OCI-LY3 (cell line): Measurements from ENCODE around the gene CHI3L2.

Experiments used
- H2AFZ ChIP-seq: fragments of 200-600, 300-600 bp; shearing (Covaris generic); 2 replicates; pipeline ENCODE4 v1.6.0; 2014; ENCODE audit warnings: antibody characterized with exemption, low read depth, low read length
- H3K27ac ChIP-seq: fragments of 200-600, 300-600 bp; sonication (generic); 2 replicates; pipeline ENCODE4 v1.5.1; 2014; ENCODE audit warnings: mild to moderate bottlenecking, low read length, moderate library complexity, mixed read lengths
- H3K27me3 ChIP-seq: fragments of 200-600, 300-600 bp; sonication (generic); 2 replicates; pipeline ENCODE4 v1.6.1; 2014; ENCODE audit warnings: low read depth, low read length, mixed read lengths
- H3K36me3 ChIP-seq: fragments of 200-600, 300-600 bp; sonication (generic); replicated peaks from 2 replicates; pipeline ENCODE3; 2014; ENCODE audit warnings: low read depth, low read length, mixed read lengths
- H3K4me1 ChIP-seq: fragments of 300-600, 200-600 bp; sonication (generic); 2 replicates; pipeline ENCODE4 v1.6.1; 2014; ENCODE audit warnings: low read length, mixed read lengths
- H3K4me2 ChIP-seq: fragments of 200-600, 300-600 bp; sonication (generic); 2 replicates; pipeline ENCODE4 v1.6.1; 2014; ENCODE audit warnings: low read length, mixed read lengths
- H3K4me3 ChIP-seq: fragments of 300-600, 200-600 bp; sonication (generic); 2 replicates; pipeline ENCODE4 v1.5.1; 2014; ENCODE audit warnings: antibody characterized with exemption, mild to moderate bottlenecking, low read length, moderate library complexity
- H3K79me2 ChIP-seq: fragments of 300-600, 200-600 bp; shearing (Covaris generic); 2 replicates; pipeline ENCODE4 v1.6.1; 2014; ENCODE audit warnings: mild to moderate bottlenecking, low read length, mixed read lengths
- H3K9ac ChIP-seq: fragments of 300-600, 200-600 bp; shearing (Covaris generic); 2 replicates; pipeline ENCODE4 v1.6.0; 2014; ENCODE audit warnings: mild to moderate bottlenecking, low read length, moderate library complexity
- H3K9me3 ChIP-seq: fragments of 200-600, 300-600 bp; shearing (Covaris generic); 2 replicates; pipeline ENCODE4 v1.6.1; 2014; ENCODE audit warnings: low read length, mixed read lengths; ENCODE audit not compliant: insufficient read depth
- H4K20me1 ChIP-seq: fragments of 200-600, 300-600 bp; sonication (generic); 2 replicates; pipeline ENCODE4 v1.6.1; 2016; ENCODE audit warnings: low read length, mixed read lengths; ENCODE audit not compliant: insufficient read depth
- EZH2phosphoT487 ChIP-seq: fragments of 200-600 bp; shearing (Covaris generic); IDR thresholded peaks from 2 replicates; pipeline ENCODE4 v1.6.1; 2018; ENCODE audit warnings: antibody characterized with exemption, mixed run types, low read depth
- TF ChIP-seq, protein P1 (sequence below): fragments of 200-600, 300-600 bp; sonication (generic); IDR thresholded peaks from 2 replicates; pipeline ENCODE4 v1.5.1; 2014; ENCODE audit warnings: antibody characterized with exemption, low read length, low read depth

CHI3L2 gene

DNA sequence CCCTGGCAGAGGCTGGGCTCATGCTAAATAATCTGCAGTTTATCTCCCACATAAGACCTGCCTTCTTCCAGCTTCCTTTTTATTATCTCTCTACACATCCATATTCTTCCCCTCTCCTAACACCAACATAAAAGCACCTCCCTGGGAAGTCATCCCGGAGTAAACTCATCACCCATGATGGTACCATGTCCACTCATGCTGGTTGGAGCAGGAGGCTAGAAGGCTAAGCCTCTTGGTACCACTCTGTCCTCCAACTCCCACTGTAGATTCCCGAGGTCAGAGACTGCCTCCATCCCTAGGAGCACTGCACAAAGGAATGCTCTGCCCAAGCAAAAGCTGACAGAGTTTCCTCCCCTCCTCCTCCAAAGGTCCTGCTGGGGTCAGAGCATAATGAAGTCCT, 31.3 kb upstream of the CHI3L2 start:
- no peak overlapping the region for H2AFZ ChIP-seq
- no peak overlapping the region for H3K9ac ChIP-seq
- H3K79me2 ChIP-seq: no peaks in the 10 kb centered on the region
- TF ChIP-seq, protein P1, sequence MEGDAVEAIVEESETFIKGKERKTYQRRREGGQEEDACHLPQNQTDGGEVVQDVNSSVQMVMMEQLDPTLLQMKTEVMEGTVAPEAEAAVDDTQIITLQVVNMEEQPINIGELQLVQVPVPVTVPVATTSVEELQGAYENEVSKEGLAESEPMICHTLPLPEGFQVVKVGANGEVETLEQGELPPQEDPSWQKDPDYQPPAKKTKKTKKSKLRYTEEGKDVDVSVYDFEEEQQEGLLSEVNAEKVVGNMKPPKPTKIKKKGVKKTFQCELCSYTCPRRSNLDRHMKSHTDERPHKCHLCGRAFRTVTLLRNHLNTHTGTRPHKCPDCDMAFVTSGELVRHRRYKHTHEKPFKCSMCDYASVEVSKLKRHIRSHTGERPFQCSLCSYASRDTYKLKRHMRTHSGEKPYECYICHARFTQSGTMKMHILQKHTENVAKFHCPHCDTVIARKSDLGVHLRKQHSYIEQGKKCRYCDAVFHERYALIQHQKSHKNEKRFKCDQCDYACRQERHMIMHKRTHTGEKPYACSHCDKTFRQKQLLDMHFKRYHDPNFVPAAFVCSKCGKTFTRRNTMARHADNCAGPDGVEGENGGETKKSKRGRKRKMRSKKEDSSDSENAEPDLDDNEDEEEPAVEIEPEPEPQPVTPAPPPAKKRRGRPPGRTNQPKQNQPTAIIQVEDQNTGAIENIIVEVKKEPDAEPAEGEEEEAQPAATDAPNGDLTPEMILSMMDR: no peak
- TF ChIP-seq EZH2phosphoT487: no peak
- no peaks in the 10 kb centered on the region for H3K27me3 ChIP-seq
- H3K4me2 ChIP-seq: no peak overlapping the region
- peaks cover 19% of the 10 kb centered on the region for H3K4me1 ChIP-seq
- H4K20me1 ChIP-seq: no peaks in the 10 kb centered on the region
- no peak overlapping the region for H3K27ac ChIP-seq
- no peaks in the 10 kb centered on the region for H3K9me3 ChIP-seq
- H3K36me3 ChIP-seq: no peaks in the 10 kb centered on the region
- H3K4me3 ChIP-seq: no peak overlapping the region

- TF ChIP-seq, protein P1: peak; percentile 29
- no peak for TF ChIP-seq EZH2phosphoT487
- Histone ChIP-seq H3K27me3 (no peaks in the 10 kb centered on the region), H4K20me1 (no peaks in the 10 kb centered on the region), H3K4me1 (peaks cover 14% of the 10 kb centered on the region), H3K27ac (no peak overlapping the region), H3K9me3 (no peaks in the 10 kb centered on the region), H3K79me2 (no peaks in the 10 kb centered on the region), H2AFZ (no peak overlapping the region), H3K9ac (no peak overlapping the region), H3K36me3 (no peaks in the 10 kb centered on the region), H3K4me3 (no peak overlapping the region), H3K4me2 (no peak overlapping the region)
Measured at GRCh38 chr1:111197598-111198284, 29.8 kb upstream of the CHI3L2 start.

- H3K4me3 ChIP-seq: no peak overlapping the region
- no peak overlapping the region for H3K4me2 ChIP-seq
- H2AFZ ChIP-seq: no peak overlapping the region
- no peaks in the 10 kb centered on the region for H4K20me1 ChIP-seq
- peaks cover 11% of the 10 kb centered on the region for H3K4me1 ChIP-seq
- H3K27me3 ChIP-seq: no peaks in the 10 kb centered on the region
- H3K9ac ChIP-seq: no peak overlapping the region
- H3K27ac ChIP-seq: no peak overlapping the region
- no peak for TF ChIP-seq EZH2phosphoT487
- TF ChIP-seq, protein P1: no peak
- H3K9me3 ChIP-seq: no peaks in the 10 kb centered on the region
- H3K36me3 ChIP-seq: no peaks in the 10 kb centered on the region
- no peaks in the 10 kb centered on the region for H3K79me2 ChIP-seq
Measured at GRCh38 chr1:111198836-111199235, 28.7 kb upstream of the CHI3L2 start.

DNA sequence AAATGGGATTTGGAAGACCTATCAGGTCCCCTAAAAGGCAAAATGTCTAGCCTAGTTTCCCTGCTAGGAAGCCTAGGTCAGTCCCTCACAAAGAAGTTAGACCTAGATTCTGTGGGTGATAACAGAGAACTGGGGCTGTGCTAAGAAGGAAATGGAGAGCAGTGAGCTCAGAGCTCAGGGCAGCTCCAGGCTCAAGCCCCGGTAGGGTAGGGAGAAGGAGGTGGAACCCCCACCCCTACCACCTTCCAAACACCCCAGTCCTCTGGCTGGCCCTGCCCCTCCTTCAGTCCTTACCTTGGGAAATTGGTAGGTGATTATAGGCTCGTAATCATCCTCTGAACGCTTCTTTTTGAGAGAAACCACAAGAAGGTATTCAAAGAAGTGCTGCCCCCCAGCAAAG, 28.2 kb upstream of the CHI3L2 start:
- Histone ChIP-seq H3K4me1 (peaks cover 8% of the 10 kb centered on the region), H3K27ac (no peak overlapping the region), H3K36me3 (no peaks in the 10 kb centered on the region)

More for the DNA sequence above, 28.2 kb upstream of the CHI3L2 start:
- Histone ChIP-seq H3K4me2 (no peak overlapping the region), H3K9me3 (no peaks in the 10 kb centered on the region), H4K20me1 (no peaks in the 10 kb centered on the region), H3K27me3 (no peaks in the 10 kb centered on the region), H3K79me2 (no peaks in the 10 kb centered on the region), H3K4me3 (no peak overlapping the region), H3K9ac (no peak overlapping the region), H2AFZ (no peak overlapping the region)
- no peak for TF ChIP-seq EZH2phosphoT487
- TF ChIP-seq, protein P1: no peak
